GM12891 (cell line): ENCODE results near the gene HAPLN2.
"Not testable (repeated sequence)": the region's sequence is repeated elsewhere in the genome, so short reads cannot be mapped to it uniquely, and the experiment has no call there.

Source experiments
- DNase-seq: peaks from one replicate; pipeline ENCODE4 v3.0.0; 2011; ENCODE audit warnings: low spot score; ENCODE audit not compliant: insufficient read length
- FAIRE-seq: peaks from 2 replicates; lab custom pipeline; 2011; peaks lifted over from hg19 to GRCh38; lab: Jason Lieb, UNC
- PAX5 ChIP-seq: IDR thresholded peaks from 2 replicates; pipeline ENCODE4 v1.6.1; 2011; ENCODE audit warnings: low read length, moderate library complexity, mild to moderate bottlenecking; ENCODE audit not compliant: insufficient read depth, severe bottlenecking
- POLR2A ChIP-seq: IDR thresholded peaks from 2 replicates; pipeline ENCODE4 v1.6.1; 2011; ENCODE audit warnings: low read depth, low read length, control low read depth
- POLR2AphosphoS5 ChIP-seq: IDR thresholded peaks from 2 replicates; pipeline ENCODE4 v1.6.1; 2011; ENCODE audit warnings: low read depth, low read length, control low read depth
- POU2F2 ChIP-seq: IDR thresholded peaks from 2 replicates; pipeline ENCODE4 v1.6.1; 2011; ENCODE audit warnings: low read depth, mild to moderate bottlenecking, control low read depth, low read length, moderate library complexity
- SPI1 ChIP-seq: IDR thresholded peaks from 2 replicates; pipeline ENCODE4 v1.6.1; 2011; ENCODE audit warnings: low read depth, low read length, control low read depth
- TAF1 ChIP-seq: IDR thresholded peaks from 2 replicates; pipeline ENCODE4 v1.6.1; 2011; ENCODE audit warnings: low read depth, low read length, control low read depth

HAPLN2 gene

DNA sequence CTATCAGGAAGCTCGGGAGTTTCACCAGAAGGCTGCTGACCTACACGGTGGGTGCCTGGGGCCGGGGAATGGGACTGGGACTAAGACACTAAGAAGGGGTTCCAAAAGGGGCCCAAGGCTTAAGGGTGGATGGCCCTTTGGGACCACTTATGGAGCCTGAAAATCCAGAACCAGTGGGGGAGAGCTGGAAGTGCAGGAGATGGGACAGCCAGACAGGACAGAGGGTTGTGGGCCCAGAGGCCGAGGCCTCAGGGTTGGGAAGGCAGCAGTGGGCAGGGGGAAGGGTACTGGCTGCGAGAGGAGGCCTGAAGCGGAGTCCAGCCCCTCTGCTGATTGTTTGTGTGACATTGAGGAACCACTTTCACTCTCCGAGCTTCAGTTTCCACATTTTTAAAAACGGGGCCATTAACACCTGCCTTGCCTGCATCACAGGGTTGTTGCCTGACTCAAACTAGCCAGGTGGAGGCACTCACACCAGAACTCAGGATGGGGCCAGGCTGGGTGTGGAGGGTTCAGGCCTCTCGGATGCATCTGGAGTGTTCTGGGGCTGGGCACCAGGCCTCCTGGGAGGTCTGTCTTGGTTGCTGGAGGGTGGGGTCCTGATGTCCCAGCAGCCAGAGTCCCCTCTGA is 36.7 kb upstream of the HAPLN2 start:
- TF ChIP-seq SPI1 (no peak), POLR2A (no peak), POU2F2 (no peak), TAF1 (no peak), POLR2AphosphoS5 (no peak), PAX5 (no peak)
- DNase-seq (peak; percentile 53), FAIRE-seq (peak; percentile 73)

DNA sequence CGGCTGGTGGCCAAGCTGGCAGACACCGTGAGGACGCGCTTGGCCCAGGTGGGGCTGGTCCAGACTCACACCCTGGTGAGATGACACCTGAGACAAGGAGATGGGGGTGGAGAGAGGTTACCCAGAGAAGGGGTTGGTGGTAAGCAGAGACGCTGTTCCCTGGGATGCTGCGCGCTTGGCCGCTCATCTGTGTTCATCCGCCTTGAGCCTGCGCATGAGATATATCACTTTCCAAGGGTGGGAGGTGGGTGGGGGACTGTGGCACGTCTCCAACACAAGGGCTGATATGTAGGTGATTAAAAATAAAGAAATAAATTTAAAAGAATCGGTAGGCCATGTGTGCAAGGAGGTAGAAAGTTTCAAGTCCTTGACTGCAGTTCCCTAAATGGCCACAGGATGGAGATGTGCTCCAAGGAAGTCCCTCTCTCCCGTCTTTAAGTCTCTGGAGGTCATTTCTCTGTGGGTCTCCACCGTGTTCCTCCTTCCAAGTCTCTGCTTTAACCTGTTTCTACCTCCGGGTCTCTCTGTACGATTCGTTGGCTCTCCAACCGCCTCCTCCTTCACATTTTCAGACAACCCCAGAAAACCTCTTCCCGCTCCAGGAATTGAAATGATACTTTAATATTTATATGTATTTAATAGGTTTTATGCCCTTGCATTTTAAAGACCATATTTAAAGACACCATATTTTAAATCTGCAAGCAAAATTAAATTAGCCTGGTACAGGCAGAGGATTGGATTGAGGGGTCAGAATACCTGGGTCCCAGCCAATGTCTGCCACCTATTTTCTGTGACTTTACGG is 35.2 kb upstream of the HAPLN2 start:
- FAIRE-seq (peak; percentile 20), DNase-seq (peak; percentile 64)
- TF ChIP-seq PAX5 (peak; percentile 47), POLR2AphosphoS5 (no peak), SPI1 (peak; percentile 43)

DNA sequence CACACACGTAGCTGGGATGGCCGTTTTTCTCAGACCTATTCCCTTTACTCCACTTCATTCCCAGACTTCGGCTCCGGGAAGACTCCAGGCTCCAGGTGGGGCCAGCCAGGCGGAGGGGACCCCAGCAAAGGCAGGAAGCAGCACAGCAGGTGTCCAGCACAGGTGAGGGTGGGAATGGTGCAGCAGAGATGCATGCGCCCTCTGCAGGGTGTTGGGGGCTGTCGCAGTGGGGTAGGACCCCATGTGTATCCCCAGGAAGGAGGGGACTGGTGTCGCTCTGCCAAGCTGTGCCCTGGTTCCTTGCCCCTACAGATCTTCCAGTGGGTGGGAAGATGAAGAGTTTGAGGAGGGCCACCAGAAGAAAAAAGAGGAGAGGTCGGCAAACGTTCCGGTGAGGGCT is 34.4 kb upstream of the HAPLN2 start:
- TF ChIP-seq PAX5 (no peak), POU2F2 (no peak), SPI1 (no peak), POLR2AphosphoS5 (no peak), TAF1 (no peak), POLR2A (no peak)
- FAIRE-seq (peak; percentile 28), DNase-seq (no peak)

DNA sequence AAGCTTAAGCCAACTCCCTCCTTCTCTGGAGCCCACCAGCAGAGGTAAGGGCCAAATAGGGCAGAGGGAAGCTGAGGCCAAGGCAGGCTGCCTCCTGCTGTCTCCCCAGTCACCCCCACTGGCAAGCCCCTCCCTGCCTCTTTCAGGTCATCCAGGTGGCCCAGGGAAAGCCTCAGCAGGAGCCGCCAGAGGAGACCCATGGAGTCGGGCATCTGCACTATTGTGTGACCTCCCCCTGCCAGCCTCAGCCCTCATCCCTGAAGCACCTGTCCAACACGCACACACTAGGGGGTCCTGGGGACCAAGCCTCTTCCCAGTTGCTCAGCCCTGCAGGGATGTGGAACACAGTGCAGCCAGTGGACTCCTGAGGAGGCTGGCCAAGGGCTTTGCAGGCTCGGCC is 32.9 kb upstream of the HAPLN2 start:
- FAIRE-seq (no peak), DNase-seq (no peak)
- TF ChIP-seq POLR2AphosphoS5 (no peak), PAX5 (no peak)

DNA sequence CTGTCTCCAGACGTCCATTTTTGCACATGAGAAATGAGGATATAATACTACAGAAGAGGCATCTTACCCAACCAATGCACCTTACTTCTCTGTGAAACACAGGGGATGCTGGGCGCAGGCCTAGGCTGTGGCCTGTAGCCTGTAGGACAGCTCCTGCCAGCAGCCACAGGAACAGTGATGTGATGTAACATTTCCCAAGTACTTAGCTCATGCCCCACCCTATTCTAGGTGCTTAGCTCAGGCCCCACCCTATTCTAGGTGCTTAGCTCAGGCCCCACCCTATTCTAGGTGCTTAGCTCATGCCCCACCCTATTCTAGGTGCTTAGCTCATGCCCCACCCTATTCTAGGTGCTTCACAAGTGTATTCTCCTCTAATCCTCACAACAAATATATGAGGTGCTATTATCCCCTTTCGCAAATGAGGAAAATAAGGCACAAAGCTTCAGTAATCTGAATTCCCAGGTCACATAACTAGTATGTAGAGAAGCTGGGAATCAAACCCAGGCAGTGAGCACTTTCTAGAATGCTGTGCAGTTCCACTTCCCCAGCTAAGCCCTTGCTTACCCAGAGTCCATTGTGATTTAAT is 32.2 kb upstream of the HAPLN2 start:
- FAIRE-seq: no peak

DNA sequence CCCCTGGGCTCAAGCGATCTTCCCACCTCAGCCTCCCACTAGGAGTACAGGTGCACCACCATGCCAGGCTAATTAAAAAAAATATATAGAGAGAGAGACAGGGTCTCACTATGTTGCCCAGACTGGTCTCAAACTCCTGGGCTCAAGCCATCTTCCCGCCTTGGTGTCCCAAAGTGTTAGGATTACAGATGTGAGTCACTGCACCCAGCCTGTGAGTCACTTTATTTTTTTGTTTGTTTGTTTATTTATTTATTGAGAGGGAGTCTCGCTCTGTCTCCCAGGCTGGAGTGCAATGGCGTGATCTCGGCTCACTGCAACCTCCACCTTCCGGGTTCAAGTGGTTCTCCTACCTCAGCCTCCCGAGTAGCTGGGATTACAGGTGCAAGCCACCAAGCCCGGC is 31.3 kb upstream of the HAPLN2 start:
- DNase-seq, FAIRE-seq: not testable (repeated sequence)

More for the DNA sequence above, 32.2 kb upstream of the HAPLN2 start:
- TF ChIP-seq SPI1 (no peak), POLR2AphosphoS5 (no peak), POU2F2 (no peak), PAX5 (no peak), TAF1 (no peak), POLR2A (no peak)
- no peak for DNase-seq

DNA sequence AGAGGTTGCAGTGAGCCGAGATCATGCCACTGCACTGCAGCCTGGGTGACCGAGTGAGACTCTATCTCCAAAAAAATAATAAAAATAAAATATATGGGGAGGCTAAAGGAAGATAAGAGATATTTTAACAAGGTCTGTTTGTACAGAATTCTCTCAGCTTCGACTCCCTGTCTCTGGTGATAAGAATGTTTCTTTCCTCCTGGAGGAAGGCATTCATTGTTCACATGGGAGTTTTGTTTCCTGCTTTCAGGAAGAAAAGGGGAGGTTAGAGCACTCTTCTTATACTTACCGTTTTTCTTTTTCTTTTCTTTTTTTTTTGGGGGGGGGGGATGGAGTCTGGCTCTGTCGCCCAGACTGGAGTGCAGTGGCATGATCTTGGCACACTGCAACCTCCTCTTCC is 29.7 kb upstream of the HAPLN2 start:
- FAIRE-seq (no peak), DNase-seq (no peak)
- TF ChIP-seq PAX5 (no peak), POLR2A (no peak), POU2F2 (no peak)

DNA sequence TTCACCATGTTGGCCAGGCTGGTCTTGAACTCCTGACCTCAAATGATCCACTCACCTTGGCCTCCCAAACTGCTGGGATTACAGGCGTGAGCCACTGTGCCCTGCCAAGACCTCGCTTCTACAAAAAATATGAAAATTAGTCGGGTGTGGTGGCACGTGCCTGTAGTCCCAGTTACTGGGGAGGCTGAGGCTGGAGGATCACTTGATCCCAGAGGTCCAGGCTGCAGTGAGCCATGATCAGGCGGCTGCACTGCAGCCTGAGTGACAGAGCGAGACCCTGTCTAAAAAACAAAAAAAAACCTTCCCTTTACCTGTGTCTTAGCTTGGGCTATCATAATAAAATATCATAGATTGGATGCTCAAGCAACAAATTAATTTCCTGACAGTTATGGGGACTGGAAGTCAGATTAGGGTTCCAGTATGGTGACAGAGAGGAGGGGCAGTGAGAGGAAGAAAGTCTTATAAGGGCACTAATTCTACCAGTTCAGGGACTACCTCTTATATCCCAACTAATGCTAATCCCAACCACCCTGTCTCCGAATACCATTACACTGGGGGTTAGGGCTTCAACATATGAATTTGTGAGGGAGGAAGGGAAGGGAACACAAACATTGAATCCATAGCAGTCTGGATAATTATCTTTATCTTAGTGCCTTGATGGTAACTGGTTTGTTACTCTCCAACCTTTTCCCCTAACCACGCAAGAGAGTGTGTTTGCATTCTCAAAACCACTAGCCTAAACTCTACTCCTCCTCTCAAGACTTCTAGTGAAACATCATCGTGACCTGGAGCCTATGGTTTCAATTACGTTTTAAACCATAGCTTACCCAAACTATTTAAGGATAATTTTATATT is 28.7 kb upstream of the HAPLN2 start:
- FAIRE-seq (peak; percentile 61), DNase-seq (no peak)
- TF ChIP-seq TAF1: no peak
- no peak for TF ChIP-seq SPI1
- TF ChIP-seq PAX5: no peak
- TF ChIP-seq POLR2A: peak; percentile 75; the same call in 1 of the 2 replicates
- TF ChIP-seq POLR2AphosphoS5: peak; percentile 72; the same call in 1 of the 2 replicates
- TF ChIP-seq POU2F2: no peak

DNA sequence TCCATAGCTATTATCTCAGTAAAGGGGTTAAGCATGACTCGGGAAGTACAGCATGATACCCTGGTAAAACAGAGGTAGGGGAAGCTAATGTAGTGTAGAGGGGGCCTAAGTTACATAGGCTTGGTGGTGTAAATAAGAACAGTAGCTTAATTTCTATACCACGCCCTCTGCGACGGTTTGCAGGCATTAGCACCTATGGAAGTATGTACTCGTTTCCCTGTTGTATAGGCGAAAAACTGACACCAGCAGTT is 28.1 kb upstream of the HAPLN2 start:
- FAIRE-seq: no peak
- TF ChIP-seq SPI1 (no peak), POLR2A (no peak), POLR2AphosphoS5 (no peak), POU2F2 (no peak), TAF1 (no peak), PAX5 (no peak)
- DNase-seq: no peak
